ENCODE results near the gene TRIM65. TPM values are rescaled to one million over a fixed set of nuclear protein-coding genes. Genes with fewer than 3 reads are reported as not detected.

Gene TRIM65
- total RNA-seq, 2 donors from 2014 or later, result 7.0 to 9.8 TPM

DNA sequence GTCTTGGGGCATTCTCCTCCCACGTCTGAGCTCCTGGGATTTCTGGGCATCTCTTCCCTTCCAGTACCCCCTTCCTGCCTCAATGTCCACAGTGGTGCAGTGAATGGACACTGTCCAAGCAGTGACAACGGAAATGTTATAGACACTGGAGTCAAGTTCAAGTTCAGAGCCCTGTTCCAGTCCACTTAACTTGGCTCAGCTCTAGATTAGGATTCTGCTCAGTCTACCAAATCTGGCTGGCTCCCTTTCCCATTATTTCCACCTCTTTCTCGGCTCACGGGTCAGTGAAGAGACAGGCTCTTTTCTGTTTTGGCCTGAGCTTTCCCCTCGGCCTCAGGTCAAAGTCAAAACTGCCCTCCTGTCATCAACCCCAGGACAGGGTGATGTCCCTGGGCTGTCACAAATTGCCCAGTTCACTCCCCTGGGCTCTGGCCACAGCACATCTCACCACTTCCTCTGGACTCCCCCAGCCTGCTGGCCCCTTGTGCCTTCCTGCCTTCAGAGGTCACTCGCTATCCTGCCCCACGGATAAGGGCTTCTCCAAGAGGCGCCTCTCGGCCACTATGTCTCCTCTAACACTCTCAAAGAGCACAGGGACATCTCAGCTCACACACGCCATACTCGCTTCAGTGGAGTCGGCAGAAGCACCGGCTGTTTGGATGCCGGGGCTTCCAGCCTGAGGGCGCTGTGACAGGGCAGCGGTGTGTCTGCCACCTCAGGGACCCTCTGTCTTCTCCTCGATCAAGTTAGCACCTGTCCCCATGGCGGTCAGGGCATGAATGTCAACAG lies 25.6 kb upstream of the TRIM65 start:
- Histone ChIP-seq H3K36me3 (no peaks in the 10 kb centered on the region), H3K27me3 (no peaks in the 10 kb centered on the region), H3K4me3 (no peak overlapping the region), H3K27ac (no peak overlapping the region), H3K4me1 (peaks cover 0 to 14% of the 10 kb centered on the region in 2 donors), H3K9me3 (no peaks in the 10 kb centered on the region)
- no peak for DNase-seq (ENCODE audit: low spot score)
- TF ChIP-seq CTCF (IDR thresholded peaks at IDR 0.05), result no peak

DNA sequence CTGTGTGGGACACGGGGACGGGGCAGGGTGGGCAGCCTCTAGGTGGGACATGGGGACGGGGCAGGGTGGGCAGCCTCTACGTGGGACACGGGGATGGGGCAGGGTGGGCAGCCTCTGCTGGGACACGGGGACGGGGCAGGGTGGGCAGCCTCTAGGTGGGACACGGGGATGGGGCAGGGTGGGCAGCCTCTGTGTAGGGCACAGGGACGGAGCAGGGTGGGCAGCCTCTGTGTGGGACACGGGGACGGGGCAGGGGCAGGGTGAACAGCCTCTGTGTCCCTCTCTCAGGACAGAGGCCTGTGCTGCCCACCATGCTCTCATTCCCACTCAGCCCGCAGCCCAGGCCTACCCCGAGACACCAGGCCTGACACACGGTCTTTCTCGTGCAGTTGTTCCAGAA lies 24.8 kb upstream of the TRIM65 start:
- Histone ChIP-seq H3K9me3 (no peaks in the 10 kb centered on the region), H3K4me1 (peaks cover 0 to 14% of the 10 kb centered on the region in 2 donors), H3K27ac (no peak overlapping the region), H3K4me3 (no peak overlapping the region), H3K27me3 (no peaks in the 10 kb centered on the region), H3K36me3 (no peaks in the 10 kb centered on the region)
- no peak for DNase-seq (ENCODE audit: low spot score)
- no peak for TF ChIP-seq CTCF (IDR thresholded peaks at IDR 0.05)

- no peaks in the 10 kb centered on the region for H3K27me3 ChIP-seq
- no peaks in the 10 kb centered on the region for H3K36me3 ChIP-seq
- no peak overlapping the region for H3K27ac ChIP-seq
These were observed 23.4 kb upstream of the TRIM65 start for GRCh38 chr17:75920045-75920560.

DNA sequence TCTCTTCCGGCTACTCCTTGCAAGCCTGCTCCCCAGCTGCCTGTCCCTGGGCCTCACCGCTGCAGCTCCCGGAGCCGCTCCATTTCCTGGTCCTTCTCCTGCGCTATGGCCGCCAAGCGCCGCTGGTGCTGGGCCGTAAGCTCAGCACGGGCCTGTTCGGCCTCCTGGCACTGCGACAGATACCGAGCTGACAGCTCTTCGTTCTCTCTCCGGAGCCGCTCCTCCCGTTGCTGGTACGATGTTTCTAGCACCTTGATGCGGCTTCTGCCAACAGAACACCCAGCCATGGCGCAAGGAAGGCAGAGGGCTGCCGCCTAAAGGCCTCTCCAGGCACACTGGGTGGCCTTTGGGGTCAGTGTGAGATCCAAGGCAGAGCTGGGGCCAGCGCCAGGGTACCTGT lies 22.9 kb upstream of the TRIM65 start:
- no peak for DNase-seq (ENCODE audit: low spot score)
- Histone ChIP-seq H3K4me3 (no peak overlapping the region), H3K4me1 (peaks cover 0 to 14% of the 10 kb centered on the region in 2 donors), H3K36me3 (no peaks in the 10 kb centered on the region), H3K9me3 (no peaks in the 10 kb centered on the region), H3K27ac (no peak overlapping the region), H3K27me3 (no peaks in the 10 kb centered on the region)
- no peak for TF ChIP-seq CTCF (IDR thresholded peaks at IDR 0.05)

More at GRCh38 chr17:75920045-75920560, 23.4 kb upstream of the TRIM65 start:
- Histone ChIP-seq H3K4me3 (no peak overlapping the region), H3K9me3 (no peaks in the 10 kb centered on the region), H3K4me1 (peaks cover 0 to 14% of the 10 kb centered on the region in 2 donors)
- TF ChIP-seq CTCF (IDR thresholded peaks at IDR 0.05), result no peak
- no peak for DNase-seq (ENCODE audit: low spot score)

DNA sequence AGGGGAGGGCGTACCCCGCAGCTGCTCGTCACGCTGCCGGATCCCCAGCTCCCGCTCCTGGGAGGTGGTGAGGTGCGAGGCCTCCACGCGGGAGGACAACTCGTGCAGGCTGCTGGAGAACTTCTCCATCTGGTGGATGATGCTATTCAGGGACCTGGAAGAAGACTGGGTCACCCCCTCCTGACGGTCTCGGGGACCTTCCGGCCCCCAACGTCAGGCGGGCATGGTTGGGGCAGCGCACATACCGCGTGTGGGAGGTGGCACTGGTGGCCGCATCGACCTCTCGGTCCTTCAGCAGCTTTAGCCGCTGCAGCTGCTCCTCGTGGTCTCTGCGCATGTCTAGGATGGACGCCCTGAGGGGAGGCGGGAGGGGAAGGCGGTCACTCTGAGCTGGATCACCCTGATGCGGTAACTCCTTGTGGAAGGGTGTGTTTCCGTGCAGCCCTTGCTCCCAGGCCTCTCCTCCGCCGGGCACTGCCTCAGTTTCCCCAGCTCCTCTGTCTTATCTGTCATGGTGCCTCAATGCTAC lies 21.2 kb upstream of the TRIM65 start:
- Histone ChIP-seq H3K36me3 (peaks cover 7% of the 10 kb centered on the region), H3K4me1 (peaks cover 0 to 10% of the 10 kb centered on the region in 2 donors), H3K27me3 (no peaks in the 10 kb centered on the region), H3K4me3 (no peak overlapping the region), H3K27ac (no peak overlapping the region), H3K9me3 (no peaks in the 10 kb centered on the region)
- no peak for TF ChIP-seq CTCF (IDR thresholded peaks at IDR 0.05)
- no peak for DNase-seq (ENCODE audit: low spot score)

All from right atrium auricular region (tissue), 2 donors.